GM12873 (cell line): ENCODE measurements around the gene HHIP.

Experiments used
- TF ChIP-seq, protein P1 (sequence below): IDR thresholded peaks from 2 replicates; pipeline ENCODE4 v1.5.1; 2012; ENCODE audit warnings: low read depth, mild to moderate bottlenecking, moderate library complexity, low read length, control low read depth; ENCODE audit not compliant: insufficient read depth; ENCODE audit errors: missing control alignments

The HHIP gene

GRCh38 chr4:144647590-144647989, 1.6 kb downstream of the HHIP start:
- TF ChIP-seq, protein P1, sequence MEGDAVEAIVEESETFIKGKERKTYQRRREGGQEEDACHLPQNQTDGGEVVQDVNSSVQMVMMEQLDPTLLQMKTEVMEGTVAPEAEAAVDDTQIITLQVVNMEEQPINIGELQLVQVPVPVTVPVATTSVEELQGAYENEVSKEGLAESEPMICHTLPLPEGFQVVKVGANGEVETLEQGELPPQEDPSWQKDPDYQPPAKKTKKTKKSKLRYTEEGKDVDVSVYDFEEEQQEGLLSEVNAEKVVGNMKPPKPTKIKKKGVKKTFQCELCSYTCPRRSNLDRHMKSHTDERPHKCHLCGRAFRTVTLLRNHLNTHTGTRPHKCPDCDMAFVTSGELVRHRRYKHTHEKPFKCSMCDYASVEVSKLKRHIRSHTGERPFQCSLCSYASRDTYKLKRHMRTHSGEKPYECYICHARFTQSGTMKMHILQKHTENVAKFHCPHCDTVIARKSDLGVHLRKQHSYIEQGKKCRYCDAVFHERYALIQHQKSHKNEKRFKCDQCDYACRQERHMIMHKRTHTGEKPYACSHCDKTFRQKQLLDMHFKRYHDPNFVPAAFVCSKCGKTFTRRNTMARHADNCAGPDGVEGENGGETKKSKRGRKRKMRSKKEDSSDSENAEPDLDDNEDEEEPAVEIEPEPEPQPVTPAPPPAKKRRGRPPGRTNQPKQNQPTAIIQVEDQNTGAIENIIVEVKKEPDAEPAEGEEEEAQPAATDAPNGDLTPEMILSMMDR, result no peak

DNA sequence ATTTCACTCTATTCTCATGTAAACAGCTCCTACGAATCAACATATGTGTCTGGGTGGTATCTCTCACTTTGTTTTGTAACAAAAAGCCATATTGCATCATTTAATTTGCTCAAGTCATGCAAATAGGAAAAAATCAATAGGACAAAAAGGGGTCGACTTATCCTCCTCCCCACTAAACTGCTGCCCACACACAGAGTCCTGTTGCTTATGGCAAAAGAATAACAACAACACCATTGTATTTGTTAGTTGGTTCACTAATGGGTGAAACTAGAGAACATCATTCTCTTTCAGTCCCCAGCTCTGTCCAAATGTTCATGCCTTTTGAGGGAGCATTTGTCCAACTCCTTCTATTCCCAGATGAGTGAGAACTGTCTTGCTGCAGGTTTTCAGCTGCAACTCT, 2.1 kb downstream of the HHIP start:
- TF ChIP-seq, protein P1, result no peak

- TF ChIP-seq, protein P1, result no peak
Observed at GRCh38 chr4:144649646-144650045, 3.7 kb downstream of the HHIP start.

DNA sequence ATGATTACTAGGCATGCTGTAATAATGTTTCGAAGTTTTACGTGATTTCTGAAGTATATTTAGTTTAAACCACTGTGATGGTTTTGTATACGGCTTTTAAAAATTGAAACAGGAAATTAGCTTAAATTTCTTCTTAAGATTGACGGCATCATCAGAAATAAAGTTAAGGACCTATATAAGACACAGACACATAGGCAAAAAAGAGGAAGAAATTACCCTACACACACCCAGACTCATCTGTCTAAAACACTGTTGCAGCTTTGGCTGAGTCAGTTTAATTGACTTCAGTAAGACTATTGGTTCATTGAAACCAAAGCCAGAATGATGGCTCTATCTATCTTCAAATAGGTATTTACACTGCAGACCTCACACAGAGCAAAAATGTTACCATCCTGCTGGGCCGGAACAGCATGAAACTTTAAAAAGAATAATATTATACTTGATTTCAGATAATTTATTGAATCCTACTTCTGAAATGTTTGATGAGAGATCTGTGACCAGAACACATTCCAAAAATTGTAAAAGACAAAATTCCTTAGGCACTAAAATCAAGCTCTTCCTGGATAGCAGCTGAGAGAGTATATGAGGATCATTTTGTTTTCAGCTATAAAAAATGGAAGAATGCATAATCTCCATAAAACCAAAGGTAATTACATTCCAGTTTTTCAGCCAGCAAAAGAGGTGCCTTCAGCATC, 4.5 kb downstream of the HHIP start:
- TF ChIP-seq, protein P1, result no peak

DNA sequence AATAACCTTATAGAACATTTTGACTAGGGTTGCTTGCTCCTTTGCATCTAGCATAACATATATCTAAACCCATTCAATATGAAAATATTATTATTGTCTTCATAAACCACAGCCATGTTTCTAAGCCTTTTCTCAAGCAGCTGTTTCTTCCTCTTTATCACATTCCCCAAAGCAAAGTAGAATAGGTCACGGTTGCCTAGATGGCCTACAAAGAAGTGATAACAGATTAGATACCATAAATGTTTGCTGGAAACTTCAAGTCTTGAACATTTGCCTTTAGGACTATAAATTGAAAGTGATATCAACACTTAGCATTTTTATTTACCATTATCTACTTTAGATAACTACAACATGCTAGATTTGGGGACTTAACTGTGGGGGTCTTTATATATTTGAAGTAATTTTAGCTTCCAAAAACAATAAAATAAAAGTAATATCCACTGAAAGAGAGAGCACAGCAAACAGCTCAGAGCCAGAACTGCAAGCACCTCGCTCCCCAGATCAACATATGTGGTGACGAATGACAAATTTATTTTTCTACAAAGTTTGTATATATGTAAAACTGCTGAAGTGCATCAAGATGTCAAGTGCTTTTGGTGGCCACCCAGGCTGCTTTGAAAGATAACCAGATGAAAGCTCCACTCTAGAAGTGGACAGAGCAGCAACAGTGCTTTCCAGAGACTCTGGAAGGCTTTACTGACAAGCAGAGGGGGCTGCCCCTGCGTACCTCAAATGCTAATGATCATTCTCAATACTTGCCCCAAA, 8.0 kb downstream of the HHIP start:
- TF ChIP-seq, protein P1, result no peak

- TF ChIP-seq, protein P1, result no peak
Observed at GRCh38 chr4:144655491-144655890, 9.5 kb downstream of the HHIP start.

DNA sequence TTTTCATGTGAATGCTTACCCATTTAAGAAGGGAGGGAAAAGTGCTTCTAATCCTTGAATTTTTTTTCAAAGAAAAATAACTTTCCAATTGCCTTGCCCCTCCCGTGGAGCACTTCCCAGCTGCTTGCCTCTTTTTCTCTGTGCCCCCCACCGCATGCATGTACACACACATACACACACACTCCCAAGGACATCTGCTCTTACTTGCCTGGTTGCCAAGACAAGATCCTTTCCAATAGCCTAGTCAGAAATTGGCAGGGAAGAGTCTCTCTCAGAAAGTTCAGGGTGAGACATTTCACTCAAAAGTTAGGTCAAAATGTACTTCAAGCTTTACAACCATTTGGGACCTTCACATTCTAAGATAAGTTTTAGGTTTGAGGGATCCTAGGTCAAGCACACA, 10.9 kb downstream of the HHIP start:
- TF ChIP-seq, protein P1, result no peak
